GM19035 (cell line): ENCODE measurements around the gene METTL4.

Experiments used
- ATAC-seq: cut with Tn5 transposase; IDR thresholded peaks from one replicate; pipeline ENCODE4 v1.9.1; 2021; ENCODE audit not compliant: unreplicated experiment

The METTL4 gene, protein sequence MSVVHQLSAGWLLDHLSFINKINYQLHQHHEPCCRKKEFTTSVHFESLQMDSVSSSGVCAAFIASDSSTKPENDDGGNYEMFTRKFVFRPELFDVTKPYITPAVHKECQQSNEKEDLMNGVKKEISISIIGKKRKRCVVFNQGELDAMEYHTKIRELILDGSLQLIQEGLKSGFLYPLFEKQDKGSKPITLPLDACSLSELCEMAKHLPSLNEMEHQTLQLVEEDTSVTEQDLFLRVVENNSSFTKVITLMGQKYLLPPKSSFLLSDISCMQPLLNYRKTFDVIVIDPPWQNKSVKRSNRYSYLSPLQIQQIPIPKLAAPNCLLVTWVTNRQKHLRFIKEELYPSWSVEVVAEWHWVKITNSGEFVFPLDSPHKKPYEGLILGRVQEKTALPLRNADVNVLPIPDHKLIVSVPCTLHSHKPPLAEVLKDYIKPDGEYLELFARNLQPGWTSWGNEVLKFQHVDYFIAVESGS

DNA sequence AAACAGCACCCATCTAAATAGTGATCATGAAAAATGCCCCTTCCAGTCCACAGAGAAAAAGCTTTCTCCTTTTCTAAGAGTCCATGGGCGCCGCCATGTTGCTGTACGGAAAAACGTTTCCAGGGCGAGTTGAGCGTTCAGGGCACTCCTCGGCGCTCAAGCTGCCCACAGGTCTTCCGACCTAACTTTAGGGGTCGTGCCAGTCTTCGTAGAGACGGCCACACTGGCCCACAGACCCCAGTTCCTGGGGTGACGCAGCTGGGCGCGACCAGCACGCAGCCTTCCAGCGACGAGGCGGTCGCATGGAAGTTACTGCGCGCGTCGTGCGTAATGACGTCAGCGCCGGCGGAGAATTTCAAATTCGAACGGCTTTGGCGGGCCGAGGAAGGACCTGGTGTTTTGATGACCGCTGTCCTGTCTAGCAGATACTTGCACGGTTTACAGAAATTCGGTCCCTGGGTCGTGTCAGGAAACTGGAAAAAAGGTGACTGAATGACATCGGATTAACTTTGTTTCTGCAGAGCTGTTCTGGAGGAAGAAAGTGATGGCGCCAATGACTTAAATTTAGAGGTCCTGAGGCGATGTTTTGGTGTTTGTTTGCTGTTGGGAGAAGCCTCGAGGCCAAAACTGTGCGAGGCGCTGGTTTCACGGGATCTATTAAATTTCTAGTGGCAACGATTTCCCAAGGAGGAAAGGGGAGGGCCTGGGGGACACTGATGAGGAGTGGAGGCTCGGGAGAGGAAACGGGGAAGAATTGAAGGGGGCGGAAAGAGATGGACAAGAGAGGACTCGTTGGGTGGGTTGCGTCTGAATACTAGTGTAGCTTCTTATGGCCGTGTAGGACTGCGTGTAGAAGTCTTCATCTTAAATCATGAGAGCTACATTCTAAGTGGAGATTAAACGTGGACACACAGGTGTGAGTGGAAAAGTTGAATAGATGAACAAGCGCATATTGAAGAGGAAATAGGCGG, at the start of gene METTL4, which contains the start of gene NDC80:
Gene METTL4, minus strand, starts transcription at position 306 of the 971 bp plus-strand sequence. CDS start 4,289 bp downstream, outside the sequence.
Gene NDC80, plus strand, starts transcription at position 358 of the 971 bp plus-strand sequence. CDS start 1,429 bp downstream, outside the sequence.
- peak; percentile 82 for ATAC-seq

DNA sequence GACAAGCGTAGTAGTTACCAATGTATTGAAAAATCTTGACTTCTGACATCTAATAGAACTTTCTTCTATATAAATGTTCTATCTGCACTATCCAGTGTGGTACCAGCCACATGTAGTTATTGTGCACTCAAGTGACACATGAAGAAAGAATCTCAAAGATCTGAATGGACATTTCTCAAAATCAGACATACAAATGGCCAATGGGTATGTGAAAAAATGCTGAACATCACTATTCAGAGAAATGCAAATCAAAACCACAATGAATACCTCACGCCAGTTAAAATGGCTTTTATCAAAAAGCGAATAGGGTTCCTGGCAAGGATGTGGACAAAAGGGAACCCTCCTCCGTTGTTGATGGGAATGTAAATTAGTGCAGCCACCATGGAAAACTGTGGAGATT, 46.7 kb upstream of the METTL4 start:
- ATAC-seq, result no peak

GRCh38 chr18:2617401-2617998, 46.2 kb upstream of the METTL4 start:
- ATAC-seq, result no peak

- no peak for ATAC-seq
Measured at GRCh38 chr18:2612996-2613395, 41.7 kb upstream of the METTL4 start.

- no peak for ATAC-seq
Measured at GRCh38 chr18:2610549-2610948, 39.2 kb upstream of the METTL4 start.

- ATAC-seq, result no peak
Measured at GRCh38 chr18:2609604-2610003, 38.3 kb upstream of the METTL4 start.

DNA sequence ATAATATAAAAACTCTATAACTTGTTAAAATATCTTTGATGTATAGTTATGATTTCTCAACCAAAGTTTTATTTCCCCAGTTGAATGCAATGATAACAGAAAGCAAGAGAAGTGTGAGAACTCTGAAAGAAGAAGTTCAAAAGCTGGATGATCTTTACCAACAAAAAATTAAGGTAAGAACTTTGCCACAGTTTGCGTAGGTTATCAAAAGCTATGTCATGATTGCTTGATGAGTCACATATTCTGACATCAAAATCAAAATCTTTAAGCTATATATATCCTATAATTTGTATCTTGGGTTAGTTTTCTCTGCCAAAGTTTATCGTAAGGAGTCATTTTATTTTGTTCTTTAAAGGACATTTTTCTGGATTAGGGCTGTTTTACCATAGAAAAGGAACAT, 35.0 kb upstream of the METTL4 start:
- ATAC-seq, result no peak

DNA sequence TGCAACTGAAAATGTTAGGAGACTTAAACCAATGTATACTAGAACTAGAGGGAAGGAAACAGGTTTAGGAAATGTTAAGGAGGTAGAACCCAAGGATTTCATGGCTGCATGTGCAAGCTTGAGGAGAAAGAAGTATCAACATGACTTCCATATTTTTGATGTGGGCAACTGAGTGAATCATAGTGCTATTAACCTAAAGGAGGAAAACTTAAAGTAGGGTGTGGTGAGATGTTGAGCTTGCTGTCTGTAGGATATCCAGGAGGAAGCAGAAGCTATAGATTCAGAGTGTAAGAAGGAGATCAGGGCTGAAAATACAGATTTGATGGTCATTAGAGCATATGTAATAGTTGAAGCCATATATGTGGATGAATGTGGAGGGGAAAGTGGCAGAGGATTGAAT, 31.5 kb upstream of the METTL4 start:
- no peak for ATAC-seq

- ATAC-seq, result no peak
Measured at GRCh38 chr18:2597639-2598038, 26.3 kb upstream of the METTL4 start.

- ATAC-seq, result no peak
Measured at GRCh38 chr18:2590303-2590702, 19.0 kb upstream of the METTL4 start.

- no peak for ATAC-seq
Measured at GRCh38 chr18:2589345-2590068, 18.2 kb upstream of the METTL4 start.

GRCh38 chr18:2588666-2589344, 17.5 kb upstream of the METTL4 start:
- no peak for ATAC-seq

DNA sequence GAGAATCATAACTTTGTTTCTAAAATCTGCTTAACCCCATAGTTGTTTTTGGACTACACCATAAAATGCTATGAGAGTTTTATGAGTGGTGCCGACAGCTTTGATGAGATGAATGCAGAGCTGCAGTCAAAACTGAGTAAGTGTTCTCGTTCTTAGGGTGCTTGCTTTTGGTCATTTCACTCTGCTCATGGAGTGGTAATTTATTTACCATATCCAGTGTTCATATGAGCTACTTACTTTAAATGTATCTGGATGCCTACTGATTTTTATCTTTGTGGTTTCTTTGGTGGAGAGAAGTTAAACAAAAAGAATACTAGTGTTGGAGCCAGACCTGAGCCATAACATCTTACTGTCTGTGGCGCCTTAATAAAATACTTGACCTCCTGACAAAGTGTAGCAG, 16.5 kb upstream of the METTL4 start:
- ATAC-seq, result no peak

GRCh38 chr18:2573408-2573807, 2.1 kb upstream of the METTL4 start:
- ATAC-seq, result no peak

GRCh38 chr18:2572892-2573291, 1.6 kb upstream of the METTL4 start:
- no peak for ATAC-seq

- ATAC-seq, result peak; percentile 5
Measured at GRCh38 chr18:2572171-2572569, 865 bp upstream of the METTL4 start.

DNA sequence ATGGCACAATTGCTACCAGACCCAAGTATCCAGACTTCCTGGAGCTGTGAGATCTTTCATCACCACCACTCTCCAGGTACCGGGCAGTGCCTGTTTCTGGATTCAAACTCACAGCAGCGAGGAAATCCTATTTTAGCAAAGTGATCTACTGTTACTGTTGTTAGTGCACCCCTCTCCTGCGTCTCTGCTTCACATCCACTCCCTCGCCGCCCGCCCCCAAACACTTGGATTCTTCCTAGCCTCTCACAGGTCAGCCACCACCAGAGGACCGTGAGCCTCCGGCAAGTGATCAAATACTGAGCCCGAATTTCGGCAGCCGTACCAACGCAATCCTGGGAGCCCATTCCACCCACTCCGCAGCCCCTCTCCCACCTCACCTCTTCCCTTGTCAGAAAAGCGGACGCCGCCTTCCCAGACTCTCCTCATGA, 519 bp downstream of the METTL4 start:
- peak; percentile 44 for ATAC-seq

- no peak for ATAC-seq
Measured at GRCh38 chr18:2569338-2570207, 1.7 kb downstream of the METTL4 start.

- ATAC-seq, result no peak
Measured at GRCh38 chr18:2568605-2569004, 2.7 kb downstream of the METTL4 start.
